HL-60/S4 (cell line): Measurements from ENCODE around the gene CIAO2B.

Experiments
- in situ Hi-C: fragments of 300-500 bp; cut with MboI; formaldehyde crosslinking; loops from 2 replicates; pipeline ENCODE4 v1.14.3; 2022; ENCODE audit warnings: low sequenced_read_pairs

Gene CIAO2B

DNA sequence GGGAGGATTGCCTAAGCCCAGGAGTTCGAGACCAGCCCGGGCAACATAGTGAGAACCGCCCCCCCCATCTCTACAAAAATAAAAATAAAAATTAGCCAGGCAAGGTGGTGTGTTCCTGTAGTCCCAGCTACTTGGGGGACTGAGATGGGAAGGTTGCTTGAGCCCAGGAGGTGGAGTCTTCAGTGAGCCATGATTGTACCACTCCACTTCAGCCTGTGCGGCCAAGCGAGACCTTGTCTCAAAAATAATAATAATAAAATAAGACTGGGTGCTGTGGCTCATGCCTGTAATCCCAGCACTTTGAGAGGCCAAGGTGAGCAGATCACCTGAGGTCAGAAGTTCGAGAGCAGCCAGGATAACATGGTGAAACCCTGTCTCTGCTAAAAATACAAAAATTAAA lies 42.4 kb downstream of the CIAO2B start:
- in situ Hi-C loops = no loop called here

- in situ Hi-C loops = no loop called here
Measured at GRCh38 chr16:66891360-66891759, 42.8 kb downstream of the CIAO2B start.

- in situ Hi-C loops = no loop called here
Measured at GRCh38 chr16:66890799-66891198, 43.4 kb downstream of the CIAO2B start.

- in situ Hi-C loops = no loop called here
Measured at GRCh38 chr16:66889622-66890021, 44.6 kb downstream of the CIAO2B start.

- in situ Hi-C loops = no loop called here
Measured at GRCh38 chr16:66888647-66889615, 45.3 kb downstream of the CIAO2B start.

- in situ Hi-C loops = no loop called here
Measured at GRCh38 chr16:66886914-66887313, 47.3 kb downstream of the CIAO2B start.

DNA sequence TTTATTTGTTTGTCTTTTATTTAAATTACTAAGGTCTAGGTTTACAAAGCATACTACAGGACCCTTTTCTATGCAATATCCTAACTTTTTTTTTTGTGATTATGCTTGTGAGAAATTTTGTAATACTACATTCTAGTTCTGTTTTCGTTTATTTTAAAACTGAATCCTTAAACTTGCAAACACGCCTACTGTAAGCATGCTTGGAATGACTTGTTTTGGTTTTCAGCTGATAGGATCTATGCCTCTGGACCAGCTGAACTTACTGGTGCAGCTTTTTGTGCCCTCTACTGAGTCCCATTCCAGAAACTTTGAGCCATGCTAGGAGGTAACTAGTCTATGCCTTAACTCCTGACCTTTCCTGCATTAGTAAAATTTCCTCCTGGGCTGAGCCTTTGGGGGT lies 47.9 kb downstream of the CIAO2B start:
- in situ Hi-C loops = no loop called here

- in situ Hi-C loops = no loop called here
Measured at GRCh38 chr16:66885491-66885890, 48.7 kb downstream of the CIAO2B start.

- in situ Hi-C loops = no loop called here
Measured at GRCh38 chr16:66882702-66883101, 51.5 kb downstream of the CIAO2B start.
